ENCODE measurements around the gene CADM1. TPM values are rescaled to one million over a fixed set of nuclear protein-coding genes. Genes with fewer than 3 reads are reported as not detected.

CADM1 gene
- 13.9 and 15.5 TPM in 2 replicates for total RNA-seq (2014; rRNA removed; shearing (Covaris generic))

- peaks cover 52% of the 10 kb centered on the region for H3K27me3 ChIP-seq (ENCODE audit: control insufficient read depth, insufficient read depth, low read length)
- peak; percentile 97 for DNase-seq
- peak within 1 kb of the TSS; percentile 74 for H3K4me3 ChIP-seq (ENCODE audit: insufficient read depth, low read depth, low read length)
- H3K36me3 ChIP-seq (replicated peaks; ENCODE audit: control insufficient read depth, insufficient read depth, low read length): no peaks in the 10 kb centered on the region
Measured at GRCh38 chr11:115504276-115505158, at the start of gene CADM1. Gene CADM1, minus strand, starts transcription at chr11:115504415.

DNA sequence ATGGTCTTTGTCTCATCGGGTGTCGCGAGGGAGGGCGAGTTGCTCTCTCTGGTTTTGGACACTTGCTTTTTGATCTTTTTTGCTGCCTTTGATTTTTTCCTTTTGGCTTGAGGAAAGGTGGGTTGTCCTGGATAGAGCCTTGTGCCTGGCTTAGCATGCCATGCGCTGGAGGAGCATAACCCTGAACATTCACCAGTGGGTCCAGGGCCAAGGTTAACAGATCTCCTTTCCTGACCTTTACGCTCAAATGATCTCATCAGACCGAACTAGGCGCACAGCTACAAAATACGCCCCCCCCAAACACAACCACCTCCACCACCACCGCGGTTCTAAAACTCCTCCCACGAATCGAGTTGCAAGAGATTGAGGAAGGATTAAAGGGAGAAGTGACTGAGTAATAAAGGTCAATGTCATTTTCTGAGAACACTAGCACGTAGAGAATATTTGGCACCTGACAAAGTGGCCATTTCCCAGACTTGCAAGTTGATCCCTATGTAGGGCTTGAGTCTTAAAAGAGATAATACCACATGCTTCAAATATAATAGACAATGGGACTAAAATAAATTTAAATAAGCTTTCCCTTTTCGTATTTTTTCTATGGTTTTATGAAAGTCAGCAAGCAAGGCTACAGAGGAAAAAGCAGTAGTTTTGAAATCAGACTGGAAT, 48.7 kb upstream of the CADM1 start:
- H3K4me3 ChIP-seq (ENCODE audit: insufficient read depth, low read depth, low read length): no peak overlapping the region
- no peaks in the 10 kb centered on the region for H3K27me3 ChIP-seq (ENCODE audit: control insufficient read depth, insufficient read depth, low read length)
- DNase-seq: no peak
- no peaks in the 10 kb centered on the region for H3K36me3 ChIP-seq (replicated peaks; ENCODE audit: control insufficient read depth, insufficient read depth, low read length)

GRCh38 chr11:115552151-115552772, 48.0 kb upstream of the CADM1 start:
- H3K36me3 ChIP-seq (replicated peaks; ENCODE audit: control insufficient read depth, insufficient read depth, low read length): no peaks in the 10 kb centered on the region
- no peak overlapping the region for H3K4me3 ChIP-seq (ENCODE audit: insufficient read depth, low read depth, low read length)
- no peak for DNase-seq
- H3K27me3 ChIP-seq (ENCODE audit: control insufficient read depth, insufficient read depth, low read length): no peaks in the 10 kb centered on the region

DNA sequence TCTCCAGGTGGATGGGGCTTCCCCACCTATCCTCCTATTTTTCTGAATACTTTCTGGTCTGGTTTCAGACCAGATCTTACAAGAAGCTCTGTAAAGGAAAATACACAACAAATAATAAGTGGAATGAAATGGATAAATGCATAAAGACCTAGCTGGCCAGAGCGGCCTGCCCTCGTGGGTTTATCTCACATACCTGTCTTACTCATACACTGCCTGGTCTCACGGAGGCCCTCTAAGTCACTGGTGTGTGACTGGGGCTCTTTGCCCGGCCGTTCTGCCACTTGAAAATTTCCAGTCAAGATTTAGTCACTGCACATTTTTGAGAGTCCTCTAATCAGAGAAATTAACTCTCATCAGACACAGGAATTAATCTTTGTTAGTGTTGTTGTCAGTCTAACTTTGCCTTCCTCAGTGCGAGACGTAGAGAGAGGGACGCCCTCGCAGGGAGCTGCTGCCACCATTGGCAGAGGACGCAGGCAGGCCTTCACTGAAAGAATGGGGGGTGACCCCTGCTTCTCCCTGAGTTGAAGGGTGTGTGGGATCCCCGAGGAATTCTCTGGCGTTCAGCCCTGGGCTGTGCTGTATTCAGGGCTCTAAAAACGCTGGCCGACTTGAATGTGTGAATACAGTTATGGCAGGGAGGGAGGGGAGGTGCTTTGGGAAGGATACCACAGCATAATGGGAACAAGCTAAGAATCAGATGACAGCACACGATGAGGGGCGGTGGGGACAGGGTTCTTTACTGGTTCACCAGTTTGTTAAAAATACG, 46.3 kb upstream of the CADM1 start:
- Histone ChIP-seq H3K27me3 (ENCODE audit: control insufficient read depth, insufficient read depth, low read length) (no peaks in the 10 kb centered on the region), H3K4me3 (ENCODE audit: insufficient read depth, low read depth, low read length) (no peak overlapping the region), H3K36me3 (replicated peaks; ENCODE audit: control insufficient read depth, insufficient read depth, low read length) (no peaks in the 10 kb centered on the region)
- DNase-seq: no peak

DNA sequence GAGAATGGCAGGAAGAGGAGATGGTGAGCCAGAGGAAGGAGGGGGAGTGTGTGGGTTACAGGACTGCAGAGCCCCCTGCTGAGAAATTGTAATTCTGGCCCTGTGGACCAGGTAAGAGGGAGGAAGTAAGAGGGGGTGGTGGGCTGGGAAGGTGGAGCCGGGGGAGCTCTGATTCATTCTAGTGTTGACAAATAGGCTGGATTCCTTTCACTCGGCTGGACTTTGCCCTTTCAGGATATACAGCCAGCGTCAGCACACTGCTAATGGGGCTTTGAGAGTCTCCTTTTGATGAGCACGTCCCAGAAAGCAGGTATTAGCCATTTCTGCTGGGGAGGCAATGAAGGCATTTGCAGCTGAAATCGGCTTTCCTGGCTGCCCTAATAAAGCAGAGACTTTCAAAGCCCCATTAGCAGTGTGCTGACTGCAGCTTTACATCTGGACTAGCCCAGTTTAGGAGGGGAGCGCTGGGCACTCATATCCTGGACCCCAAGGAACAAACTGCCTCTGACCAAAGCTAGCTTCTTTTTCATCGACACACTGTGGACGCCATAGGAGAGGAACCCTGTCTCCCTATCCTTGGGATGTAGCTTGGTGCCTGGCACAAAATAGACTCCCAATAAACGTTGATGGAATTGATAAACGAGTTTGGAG, 44.8 kb upstream of the CADM1 start:
- H3K4me3 ChIP-seq (ENCODE audit: insufficient read depth, low read depth, low read length): no peak overlapping the region
- DNase-seq: peak; percentile 64

GRCh38 chr11:115545581-115546210, 41.5 kb upstream of the CADM1 start:
- Histone ChIP-seq H3K4me3 (ENCODE audit: insufficient read depth, low read depth, low read length) (no peak overlapping the region), H3K27me3 (ENCODE audit: control insufficient read depth, insufficient read depth, low read length) (no peaks in the 10 kb centered on the region), H3K36me3 (replicated peaks; ENCODE audit: control insufficient read depth, insufficient read depth, low read length) (no peaks in the 10 kb centered on the region)
- DNase-seq: no peak

More for the DNA sequence above, 44.8 kb upstream of the CADM1 start:
- Histone ChIP-seq H3K36me3 (replicated peaks; ENCODE audit: control insufficient read depth, insufficient read depth, low read length) (no peaks in the 10 kb centered on the region), H3K27me3 (ENCODE audit: control insufficient read depth, insufficient read depth, low read length) (no peaks in the 10 kb centered on the region)

GRCh38 chr11:115544422-115544948, 40.3 kb upstream of the CADM1 start:
- Histone ChIP-seq H3K27me3 (ENCODE audit: control insufficient read depth, insufficient read depth, low read length) (no peaks in the 10 kb centered on the region), H3K36me3 (replicated peaks; ENCODE audit: control insufficient read depth, insufficient read depth, low read length) (no peaks in the 10 kb centered on the region), H3K4me3 (ENCODE audit: insufficient read depth, low read depth, low read length) (no peak overlapping the region)
- DNase-seq: no peak

- Histone ChIP-seq H3K36me3 (replicated peaks; ENCODE audit: control insufficient read depth, insufficient read depth, low read length) (no peaks in the 10 kb centered on the region), H3K4me3 (ENCODE audit: insufficient read depth, low read depth, low read length) (no peak overlapping the region), H3K27me3 (ENCODE audit: control insufficient read depth, insufficient read depth, low read length) (0 out of 2 replicates have a peak, but pooled peaks cover 2% of the 10 kb centered on the region)
- no peak for DNase-seq
Measured at GRCh38 chr11:115541518-115541917, 37.3 kb upstream of the CADM1 start.

GRCh38 chr11:115539844-115540243, 35.6 kb upstream of the CADM1 start:
- H3K36me3 ChIP-seq (replicated peaks; ENCODE audit: control insufficient read depth, insufficient read depth, low read length): no peaks in the 10 kb centered on the region
- H3K27me3 ChIP-seq (ENCODE audit: control insufficient read depth, insufficient read depth, low read length): peaks cover 2% of the 10 kb centered on the region; the same call in 1 of the 2 replicates
- H3K4me3 ChIP-seq (ENCODE audit: insufficient read depth, low read depth, low read length): no peak overlapping the region
- DNase-seq: no peak

GRCh38 chr11:115535781-115536180, 31.6 kb upstream of the CADM1 start:
- Histone ChIP-seq H3K36me3 (replicated peaks; ENCODE audit: control insufficient read depth, insufficient read depth, low read length) (no peaks in the 10 kb centered on the region), H3K4me3 (ENCODE audit: insufficient read depth, low read depth, low read length) (no peak overlapping the region), H3K27me3 (ENCODE audit: control insufficient read depth, insufficient read depth, low read length) (peaks cover 2% of the 10 kb centered on the region; the same call in 1 of the 2 replicates)
- no peak for DNase-seq

- no peaks in the 10 kb centered on the region for H3K36me3 ChIP-seq (replicated peaks; ENCODE audit: control insufficient read depth, insufficient read depth, low read length)
- H3K4me3 ChIP-seq (ENCODE audit: insufficient read depth, low read depth, low read length): no peak overlapping the region
- H3K27me3 ChIP-seq (ENCODE audit: control insufficient read depth, insufficient read depth, low read length): no peaks in the 10 kb centered on the region; the same call in 1 of the 2 replicates
- peak; percentile 22 for DNase-seq
Measured at GRCh38 chr11:115530752-115531151, 26.5 kb upstream of the CADM1 start.

DNA sequence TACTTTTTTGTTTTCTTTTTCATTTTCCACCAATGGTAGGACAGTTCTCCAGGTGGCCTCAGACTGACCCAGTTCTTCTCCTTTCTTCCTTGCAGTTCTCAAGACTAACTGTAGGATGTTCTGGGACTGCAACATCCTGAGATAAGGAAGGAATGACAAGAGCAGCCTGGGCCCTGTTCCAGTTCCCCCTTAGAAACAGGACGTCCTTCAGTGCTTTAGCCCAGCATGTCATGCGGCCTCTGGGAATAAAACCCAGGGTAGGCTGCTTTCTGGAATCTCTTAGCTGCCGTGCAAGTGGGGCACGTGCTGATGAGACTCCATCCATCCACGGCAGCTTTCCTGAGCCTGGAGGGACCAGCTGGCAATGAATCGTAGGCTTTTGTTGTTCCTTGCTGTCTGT, 24.0 kb upstream of the CADM1 start:
- Histone ChIP-seq H3K4me3 (ENCODE audit: insufficient read depth, low read depth, low read length) (no peak overlapping the region), H3K27me3 (ENCODE audit: control insufficient read depth, insufficient read depth, low read length) (no peaks in the 10 kb centered on the region; the same call in 1 of the 2 replicates)
- DNase-seq: no peak

DNA sequence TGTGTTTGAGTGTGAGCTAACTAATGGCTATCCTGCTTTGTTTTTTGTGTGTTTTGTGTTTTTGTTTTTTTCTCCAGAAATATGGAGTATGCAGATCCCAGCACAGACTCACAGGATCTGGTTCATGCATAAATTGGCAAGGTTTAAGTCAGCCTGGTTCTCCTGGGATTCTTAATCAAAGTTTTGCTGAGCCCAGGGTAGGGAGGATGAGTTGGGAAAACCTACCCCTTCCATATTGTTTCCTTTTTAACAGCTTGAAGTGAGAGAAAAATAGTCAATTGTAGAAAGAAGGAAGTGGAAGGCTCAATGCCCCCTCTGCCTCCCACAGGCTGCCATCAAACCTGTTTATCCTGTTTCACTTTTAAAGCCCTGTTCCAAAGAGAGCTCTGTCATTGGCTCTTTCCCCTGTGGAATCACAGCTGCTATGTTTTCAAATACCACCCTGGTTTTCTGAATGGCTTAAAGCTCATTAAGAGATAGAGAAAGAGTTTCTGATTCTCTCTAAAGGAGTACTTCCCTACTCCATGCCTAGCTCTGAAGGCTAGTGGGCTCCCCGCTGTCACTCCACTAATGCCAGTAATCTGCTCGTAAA, 23.4 kb upstream of the CADM1 start:
- H3K27me3 ChIP-seq (ENCODE audit: control insufficient read depth, insufficient read depth, low read length): no peaks in the 10 kb centered on the region; the same call in 1 of the 2 replicates
- DNase-seq: peak; percentile 20
- H3K4me3 ChIP-seq (ENCODE audit: insufficient read depth, low read depth, low read length): no peak overlapping the region
- no peaks in the 10 kb centered on the region for H3K36me3 ChIP-seq (replicated peaks; ENCODE audit: control insufficient read depth, insufficient read depth, low read length)

More for the DNA sequence above, 24.0 kb upstream of the CADM1 start:
- no peaks in the 10 kb centered on the region for H3K36me3 ChIP-seq (replicated peaks; ENCODE audit: control insufficient read depth, insufficient read depth, low read length)

All from H7 (cell line).